HEK293T (cell line): ENCODE results near the gene ITGB8.

Source experiments
- CTCF ChIA-PET: fragments of 350-600 bp; formaldehyde crosslinking; extraction: SDS; loops from one replicate; lab custom pipeline; 2021; ENCODE audit warnings: antibody characterized with exemption, inconsistent platforms; lab: Yijun Ruan, JAX
- POLR2A ChIA-PET: fragments of 350-600 bp; formaldehyde crosslinking; extraction: SDS; loops from one replicate; lab custom pipeline; 2020; ENCODE audit warnings: antibody characterized with exemption, inconsistent platforms; lab: Yijun Ruan, JAX
- DNase-seq: peaks from one replicate; pipeline ENCODE4 v3.0.0; 2012; ENCODE audit warnings: mixed read lengths; ENCODE audit errors: extremely low spot score
- ARNT ChIP-seq: fragments of 450-650 bp; IDR thresholded peaks from 2 replicates; pipeline ENCODE4 v1.6.1; 2017; ENCODE audit warnings: mild to moderate bottlenecking
- BHLHE40 ChIP-seq: fragments of 450-650 bp; IDR thresholded peaks from 2 replicates; pipeline ENCODE4 v1.6.1; 2016; ENCODE audit warnings: mild to moderate bottlenecking, moderate library complexity, borderline replicate concordance
- CTBP1 ChIP-seq: fragments of 450-650 bp; IDR thresholded peaks from 2 replicates; pipeline ENCODE4 v1.6.1; 2016; ENCODE audit warnings: borderline replicate concordance
- ELF4 ChIP-seq: fragments of 450-650 bp; IDR thresholded peaks from 2 replicates; pipeline ENCODE4 v1.6.1; 2017; ENCODE audit warnings: antibody characterized with exemption
- FOXA1 ChIP-seq: fragments of 450-650 bp; IDR thresholded peaks from 2 replicates; pipeline ENCODE4 v1.6.1; 2016; ENCODE audit warnings: mild to moderate bottlenecking
- FOXK2 ChIP-seq: fragments of 450-650 bp; IDR thresholded peaks from 2 replicates; pipeline ENCODE4 v1.6.1; 2016; ENCODE audit warnings: mild to moderate bottlenecking
- FOXM1 ChIP-seq: fragments of 450-650 bp; IDR thresholded peaks from 2 replicates; pipeline ENCODE4 v1.6.1; 2017; ENCODE audit warnings: mild to moderate bottlenecking, borderline replicate concordance
- HDGF ChIP-seq: fragments of 450-650 bp; IDR thresholded peaks from 2 replicates; pipeline ENCODE4 v1.6.1; 2017; ENCODE audit warnings: antibody characterized with exemption, borderline replicate concordance
- L3MBTL2 ChIP-seq: fragments of 450-650 bp; conservative IDR thresholded peaks from 2 replicates; pipeline ENCODE4 v1.6.1; 2016; ENCODE audit warnings: mild to moderate bottlenecking
- LEF1 ChIP-seq: fragments of 450-650 bp; IDR thresholded peaks from 2 replicates; pipeline ENCODE4 v1.6.1; 2017; ENCODE audit warnings: mild to moderate bottlenecking, borderline replicate concordance
- NFRKB ChIP-seq: fragments of 450-650 bp; IDR thresholded peaks from 2 replicates; pipeline ENCODE4 v1.6.1; 2016; ENCODE audit warnings: mild to moderate bottlenecking, moderate library complexity
- PKNOX1 ChIP-seq: fragments of 450-650 bp; IDR thresholded peaks from 2 replicates; pipeline ENCODE4 v1.6.1; 2016
- SP1 ChIP-seq: fragments of 450-650 bp; IDR thresholded peaks from 2 replicates; pipeline ENCODE4 v1.6.1; 2017
- SUZ12 ChIP-seq: fragments of 450-650 bp; IDR thresholded peaks from 2 replicates; pipeline ENCODE4 v1.6.1; 2016; ENCODE audit warnings: mild to moderate bottlenecking
- TARDBP ChIP-seq: fragments of 450-650 bp; IDR thresholded peaks from 2 replicates; pipeline ENCODE4 v1.6.1; 2016
- ZNF384 ChIP-seq: fragments of 450-650 bp; IDR thresholded peaks from 2 replicates; pipeline ENCODE4 v1.6.1; 2016

The ITGB8 gene

GRCh38 chr7:20444030-20444800, 113.5 kb downstream of the ITGB8 start:
- CTCF ChIA-PET, result no interaction called here
- POLR2A ChIA-PET, result no interaction called here
- no peak for TF ChIP-seq L3MBTL2
- TF ChIP-seq SUZ12, result no peak
- no peak for TF ChIP-seq TARDBP
- TF ChIP-seq LEF1, result no peak
- no peak for TF ChIP-seq SP1
- no peak for TF ChIP-seq BHLHE40
- no peak for TF ChIP-seq HDGF
- no peak for TF ChIP-seq ARNT
- DNase-seq, result no peak

- CTCF ChIA-PET, result no interaction called here
Observed at GRCh38 chr7:20447021-20447650, 116.4 kb downstream of the ITGB8 start.

GRCh38 chr7:20449176-20449575, 118.5 kb downstream of the ITGB8 start:
- ChIA-PET POLR2A (no interaction called here), CTCF (no interaction called here)
- TF ChIP-seq HDGF, result no peak
- no peak for TF ChIP-seq ELF4
- TF ChIP-seq SUZ12, result no peak
- TF ChIP-seq PKNOX1, result no peak
- no peak for TF ChIP-seq L3MBTL2
- no peak for TF ChIP-seq LEF1
- TF ChIP-seq TARDBP, result no peak
- no peak for TF ChIP-seq BHLHE40
- TF ChIP-seq ZNF384, result no peak
- no peak for TF ChIP-seq ARNT
- no peak for TF ChIP-seq FOXM1
- no peak for TF ChIP-seq NFRKB
- no peak for TF ChIP-seq FOXA1
- no peak for TF ChIP-seq FOXK2
- no peak for TF ChIP-seq CTBP1
- no peak for TF ChIP-seq SP1

More at GRCh38 chr7:20447021-20447650, 116.4 kb downstream of the ITGB8 start:
- POLR2A ChIA-PET, result no interaction called here
- TF ChIP-seq PKNOX1 (no peak), ELF4 (no peak), CTBP1 (no peak), SP1 (no peak), BHLHE40 (no peak), SUZ12 (no peak), NFRKB (no peak), LEF1 (no peak), ARNT (no peak), HDGF (no peak), ZNF384 (no peak), FOXM1 (no peak), TARDBP (no peak)
- DNase-seq, result no peak

GRCh38 chr7:20450536-20450935, 119.8 kb downstream of the ITGB8 start:
- TF ChIP-seq SUZ12 (no peak), L3MBTL2 (no peak), BHLHE40 (no peak), SP1 (no peak), FOXM1 (no peak)
- no peak for DNase-seq
- ChIA-PET CTCF (no interaction called here), POLR2A (no interaction called here)

More at GRCh38 chr7:20449176-20449575, 118.5 kb downstream of the ITGB8 start:
- no peak for DNase-seq

- POLR2A ChIA-PET, result no interaction called here
- CTCF ChIA-PET, result no interaction called here
- no peak for TF ChIP-seq NFRKB
- TF ChIP-seq ARNT, result no peak
- no peak for TF ChIP-seq PKNOX1
- TF ChIP-seq TARDBP, result no peak
- no peak for TF ChIP-seq SUZ12
- TF ChIP-seq LEF1, result no peak
- no peak for TF ChIP-seq HDGF
- no peak for TF ChIP-seq CTBP1
- no peak for TF ChIP-seq SP1
- no peak for TF ChIP-seq ZNF384
- TF ChIP-seq FOXK2, result no peak
- no peak for TF ChIP-seq FOXM1
- TF ChIP-seq FOXA1, result no peak
- no peak for TF ChIP-seq BHLHE40
- no peak for TF ChIP-seq ELF4
- no peak for TF ChIP-seq L3MBTL2
- DNase-seq, result no peak
Observed at GRCh38 chr7:20454202-20454601, 123.5 kb downstream of the ITGB8 start.

GRCh38 chr7:20456701-20457100, 126.0 kb downstream of the ITGB8 start:
- CTCF ChIA-PET, result no interaction called here
- TF ChIP-seq L3MBTL2 (no peak), PKNOX1 (no peak), HDGF (no peak), FOXM1 (no peak), SP1 (no peak), TARDBP (no peak), ZNF384 (no peak)
- POLR2A ChIA-PET, result no interaction called here
- DNase-seq, result no peak
